ENCODE results near the gene DPH3.

DPH3 gene

DNA sequence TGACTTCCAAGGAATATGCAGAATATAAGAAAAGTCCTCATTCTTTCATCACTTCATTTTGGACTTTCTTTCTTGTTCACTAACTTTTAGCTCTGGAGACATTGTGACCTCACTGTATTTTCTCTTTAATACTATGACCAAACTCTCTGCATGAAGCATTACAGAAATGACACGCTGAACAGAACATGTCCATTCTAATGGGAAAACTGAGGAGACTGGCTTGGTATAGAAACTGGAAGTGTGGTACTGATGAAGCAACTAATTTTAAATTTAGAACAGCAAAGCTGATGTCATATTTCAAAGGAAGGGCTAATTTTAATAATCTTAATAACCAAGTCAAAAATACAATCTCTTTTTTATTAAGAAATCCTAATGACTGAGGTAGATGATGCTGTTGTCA is 4.7 kb downstream of the DPH3 start:
- H3K27me3 ChIP-seq (ENCODE audit: insufficient read depth, low read length): no peaks in the 10 kb centered on the region
- H2BK5ac ChIP-seq (ENCODE audit: low read depth, low read length, poor library complexity): no peak overlapping the region
- no peak overlapping the region for H3K4ac ChIP-seq (ENCODE audit: low read depth, low read length)
- no peak overlapping the region for H3K4me3 ChIP-seq (ENCODE audit: low read depth, low read length)
- no peak overlapping the region for H2AK5ac ChIP-seq (ENCODE audit: low read length)
- no peaks in the 10 kb centered on the region for H3K9me3 ChIP-seq (ENCODE audit: insufficient read depth, low read depth, low read length)
- no peak overlapping the region for H3K14ac ChIP-seq (ENCODE audit: low read length)
- H3K9ac ChIP-seq (ENCODE audit: low read length): no peak overlapping the region
- H3K23ac ChIP-seq (ENCODE audit: low read length): no peak overlapping the region
- WGBS (ENCODE audit: extremely low coverage, insufficient coverage, insufficient read length): no CpG with 5 or more reads among the region's 1 CpG
- H2BK120ac ChIP-seq (ENCODE audit: insufficient read depth, low read length, poor library complexity): no peak overlapping the region
- peaks cover 7% of the 10 kb centered on the region for H3K79me2 ChIP-seq (ENCODE audit: control insufficient read depth, insufficient read depth, low read length, poor library complexity)
- H3K4me1 ChIP-seq (ENCODE audit: control insufficient read depth in 1 of 2, insufficient read depth in 2 of 2, low read length in 2 of 2): peaks cover 0 to 2% of the 10 kb centered on the region in 2 experiments
- H3K79me1 ChIP-seq (ENCODE audit: low read length): peaks cover 5% of the 10 kb centered on the region
- H2AFZ ChIP-seq (ENCODE audit: insufficient read depth, low read length, poor library complexity): no peak overlapping the region
- DNase-seq: no peak
- H3K18ac ChIP-seq (ENCODE audit: low read length): no peak overlapping the region
- H4K12ac ChIP-seq (ENCODE audit: low read depth, low read length): no peak overlapping the region
- H3K4me2 ChIP-seq (ENCODE audit: low read length): no peak overlapping the region
- H4K91ac ChIP-seq (ENCODE audit: low read depth, low read length): no peak overlapping the region
- no peak overlapping the region for H4K8ac ChIP-seq (ENCODE audit: low read depth, low read length)
- H2BK12ac ChIP-seq (ENCODE audit: low read length): no peak overlapping the region
- H3K27ac ChIP-seq (ENCODE audit: low read depth, low read length): no peak overlapping the region
- H3K36me3 ChIP-seq (ENCODE audit: control insufficient read depth in 1 of 2, insufficient read depth in 2 of 2, low read length in 2 of 2): peaks cover 0 to 7% of the 10 kb centered on the region in 2 experiments

DNA sequence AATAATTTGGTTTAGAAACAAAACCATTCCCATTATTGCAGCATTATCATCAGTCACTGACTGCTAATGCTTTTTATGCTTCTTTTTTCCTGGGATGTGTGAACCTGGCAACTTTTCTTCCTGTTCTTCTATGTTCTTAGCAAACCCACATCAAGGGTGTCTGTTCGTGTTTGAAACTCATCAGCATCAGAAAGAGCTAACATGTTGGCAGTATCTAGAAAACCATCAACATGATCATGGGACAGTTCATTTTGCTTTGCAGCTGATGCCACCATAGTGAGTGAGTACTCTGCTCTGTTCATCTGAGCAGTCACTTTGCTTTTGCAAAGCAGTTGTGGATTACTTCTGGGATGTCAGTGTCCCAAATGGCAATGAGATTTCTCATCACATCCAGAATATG is 5.9 kb downstream of the DPH3 start:
- no peak overlapping the region for H3K27ac ChIP-seq (ENCODE audit: low read depth, low read length)
- H3K14ac ChIP-seq (ENCODE audit: low read length): no peak overlapping the region
- H4K8ac ChIP-seq (ENCODE audit: low read depth, low read length): no peak overlapping the region
- H3K4ac ChIP-seq (ENCODE audit: low read depth, low read length): no peak overlapping the region
- no peak overlapping the region for H3K4me2 ChIP-seq (ENCODE audit: low read length)
- no peak overlapping the region for H3K9ac ChIP-seq (ENCODE audit: low read length)
- peaks cover 0 to 7% of the 10 kb centered on the region in 2 experiments for H3K36me3 ChIP-seq (ENCODE audit: control insufficient read depth in 1 of 2, insufficient read depth in 2 of 2, low read length in 2 of 2)
- no CpG with 5 or more reads among the region's 1 CpG for WGBS (ENCODE audit: extremely low coverage, insufficient coverage, insufficient read length)
- H2BK12ac ChIP-seq (ENCODE audit: low read length): no peak overlapping the region
- no peaks in the 10 kb centered on the region for H3K27me3 ChIP-seq (ENCODE audit: insufficient read depth, low read length)
- H3K4me1 ChIP-seq (ENCODE audit: control insufficient read depth in 1 of 2, insufficient read depth in 2 of 2, low read length in 2 of 2): no peaks in the 10 kb centered on the region
- DNase-seq: no peak
- H3K18ac ChIP-seq (ENCODE audit: low read length): no peak overlapping the region
- H4K91ac ChIP-seq (ENCODE audit: low read depth, low read length): no peak overlapping the region
- no peak overlapping the region for H2BK5ac ChIP-seq (ENCODE audit: low read depth, low read length, poor library complexity)
- H2AK5ac ChIP-seq (ENCODE audit: low read length): no peak overlapping the region
- H3K23ac ChIP-seq (ENCODE audit: low read length): no peak overlapping the region
- H3K9me3 ChIP-seq (ENCODE audit: insufficient read depth, low read depth, low read length): no peaks in the 10 kb centered on the region
- H2AFZ ChIP-seq (ENCODE audit: insufficient read depth, low read length, poor library complexity): no peak overlapping the region
- H3K4me3 ChIP-seq (ENCODE audit: low read depth, low read length): no peak overlapping the region
- no peak overlapping the region for H4K12ac ChIP-seq (ENCODE audit: low read depth, low read length)
- no peaks in the 10 kb centered on the region for H3K79me2 ChIP-seq (ENCODE audit: control insufficient read depth, insufficient read depth, low read length, poor library complexity)
- no peaks in the 10 kb centered on the region for H3K79me1 ChIP-seq (ENCODE audit: low read length)
- H2BK120ac ChIP-seq (ENCODE audit: insufficient read depth, low read length, poor library complexity): no peak overlapping the region

GRCh38 chr3:16258177-16258576 is 6.6 kb downstream of the DPH3 start:
- Histone ChIP-seq H2AK5ac (ENCODE audit: low read length) (no peak overlapping the region), H4K12ac (ENCODE audit: low read depth, low read length) (no peak overlapping the region), H3K4me3 (ENCODE audit: low read depth, low read length) (no peak overlapping the region), H3K14ac (ENCODE audit: low read length) (no peak overlapping the region), H2BK120ac (ENCODE audit: insufficient read depth, low read length, poor library complexity) (no peak overlapping the region), H3K36me3 (ENCODE audit: control insufficient read depth in 1 of 2, insufficient read depth in 2 of 2, low read length in 2 of 2) (peaks cover 0 to 7% of the 10 kb centered on the region in 2 experiments), H3K9me3 (ENCODE audit: insufficient read depth, low read depth, low read length) (no peaks in the 10 kb centered on the region), H3K23ac (ENCODE audit: low read length) (no peak overlapping the region), H3K27me3 (ENCODE audit: insufficient read depth, low read length) (no peaks in the 10 kb centered on the region), H3K4me1 (ENCODE audit: control insufficient read depth in 1 of 2, insufficient read depth in 2 of 2, low read length in 2 of 2) (no peaks in the 10 kb centered on the region), H2AFZ (ENCODE audit: insufficient read depth, low read length, poor library complexity) (no peak overlapping the region), H3K27ac (ENCODE audit: low read depth, low read length) (no peak overlapping the region), H3K18ac (ENCODE audit: low read length) (no peak overlapping the region), H3K79me1 (ENCODE audit: low read length) (no peaks in the 10 kb centered on the region), H3K79me2 (ENCODE audit: control insufficient read depth, insufficient read depth, low read length, poor library complexity) (no peaks in the 10 kb centered on the region), H2BK5ac (ENCODE audit: low read depth, low read length, poor library complexity) (no peak overlapping the region), H3K4me2 (ENCODE audit: low read length) (no peak overlapping the region), H3K4ac (ENCODE audit: low read depth, low read length) (no peak overlapping the region), H2BK12ac (ENCODE audit: low read length) (no peak overlapping the region), H4K8ac (ENCODE audit: low read depth, low read length) (no peak overlapping the region), H3K9ac (ENCODE audit: low read length) (no peak overlapping the region), H4K91ac (ENCODE audit: low read depth, low read length) (no peak overlapping the region)
- DNase-seq: no peak
- WGBS (ENCODE audit: extremely low coverage, insufficient coverage, insufficient read length): no CpG with 5 or more reads among the region's 5 CpGs

GRCh38 chr3:16257309-16257708 is 7.4 kb downstream of the DPH3 start:
- Histone ChIP-seq H4K8ac (ENCODE audit: low read depth, low read length) (no peak overlapping the region), H4K91ac (ENCODE audit: low read depth, low read length) (no peak overlapping the region), H3K4me3 (ENCODE audit: low read depth, low read length) (no peak overlapping the region), H2BK12ac (ENCODE audit: low read length) (no peak overlapping the region), H3K23ac (ENCODE audit: low read length) (no peak overlapping the region), H3K36me3 (ENCODE audit: control insufficient read depth in 1 of 2, insufficient read depth in 2 of 2, low read length in 2 of 2) (peaks cover 0 to 7% of the 10 kb centered on the region in 2 experiments), H3K18ac (ENCODE audit: low read length) (no peak overlapping the region), H4K12ac (ENCODE audit: low read depth, low read length) (no peak overlapping the region), H3K79me1 (ENCODE audit: low read length) (no peaks in the 10 kb centered on the region), H3K9me3 (ENCODE audit: insufficient read depth, low read depth, low read length) (no peaks in the 10 kb centered on the region), H3K4me1 (ENCODE audit: control insufficient read depth in 1 of 2, insufficient read depth in 2 of 2, low read length in 2 of 2) (no peaks in the 10 kb centered on the region), H3K79me2 (ENCODE audit: control insufficient read depth, insufficient read depth, low read length, poor library complexity) (no peaks in the 10 kb centered on the region), H3K27ac (ENCODE audit: low read depth, low read length) (no peak overlapping the region), H2AK5ac (ENCODE audit: low read length) (no peak overlapping the region), H3K14ac (ENCODE audit: low read length) (no peak overlapping the region), H3K9ac (ENCODE audit: low read length) (no peak overlapping the region), H2BK5ac (ENCODE audit: low read depth, low read length, poor library complexity) (no peak overlapping the region), H3K27me3 (ENCODE audit: insufficient read depth, low read length) (no peaks in the 10 kb centered on the region), H3K4ac (ENCODE audit: low read depth, low read length) (no peak overlapping the region), H2BK120ac (ENCODE audit: insufficient read depth, low read length, poor library complexity) (no peak overlapping the region), H3K4me2 (ENCODE audit: low read length) (no peak overlapping the region), H2AFZ (ENCODE audit: insufficient read depth, low read length, poor library complexity) (no peak overlapping the region)
- no peak for DNase-seq
- no CpG with 5 or more reads among the region's 2 CpGs for WGBS (ENCODE audit: extremely low coverage, insufficient coverage, insufficient read length)
